Activated CD4-positive, alpha-beta T cell treated with anti-CD3 and anti-CD28 coated beads, Interleukin-2, Interleukin-6, amounts not matched to agents 100 ng/mL and 50 ng/mL, durations not matched to agents 16 hours and 8 hours (primary cell): Measurements from ENCODE around the gene DNAJC8.

ENCODE experiments used
- DNase-seq: peaks from one replicate; pipeline ENCODE4 v3.0.0-alpha.2; 2020

DNAJC8 gene

DNA sequence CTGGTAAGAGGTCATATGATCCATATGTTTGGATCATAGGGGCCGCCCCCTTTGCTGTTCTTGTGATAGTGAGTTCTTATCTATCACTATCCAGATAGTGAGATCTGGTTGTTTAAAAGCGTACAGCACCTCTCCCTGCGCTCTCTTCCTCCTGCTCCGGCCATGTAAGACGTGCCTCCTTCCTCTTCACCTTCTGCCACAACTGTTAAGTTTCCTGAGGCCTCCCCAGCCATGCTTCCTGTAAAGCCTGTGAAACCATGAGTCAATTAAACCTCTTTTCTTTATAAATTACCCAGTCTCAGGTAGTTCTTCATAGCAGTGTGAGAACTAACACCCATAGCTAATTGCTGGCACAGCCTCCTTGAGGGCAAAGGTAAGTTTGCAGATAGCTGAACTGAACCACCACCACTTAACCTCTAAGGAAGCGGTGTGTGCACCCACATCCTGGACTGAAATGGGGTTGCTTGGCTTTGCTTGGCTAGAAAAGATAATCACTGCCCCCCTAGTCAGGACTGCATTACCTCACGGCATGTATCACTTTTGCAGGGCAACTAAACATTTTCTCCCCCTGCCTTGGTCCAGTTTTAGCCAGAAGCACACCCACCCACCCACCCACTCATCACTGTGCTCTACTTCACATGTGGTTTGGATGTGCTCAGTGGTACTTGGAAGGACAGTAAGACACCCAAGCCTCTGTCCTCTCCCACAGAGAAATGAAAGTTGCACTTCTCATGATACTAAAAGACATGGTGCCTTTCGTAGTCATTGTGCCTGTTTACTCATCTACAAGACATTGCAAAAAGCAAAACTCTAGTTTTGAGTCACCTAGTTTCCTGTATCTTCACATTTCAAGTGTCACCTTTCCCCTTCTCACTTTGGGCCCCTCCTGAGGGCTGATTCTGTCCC is 33.2 kb downstream of the DNAJC8 start:
- DNase-seq = peak; percentile 93

DNA sequence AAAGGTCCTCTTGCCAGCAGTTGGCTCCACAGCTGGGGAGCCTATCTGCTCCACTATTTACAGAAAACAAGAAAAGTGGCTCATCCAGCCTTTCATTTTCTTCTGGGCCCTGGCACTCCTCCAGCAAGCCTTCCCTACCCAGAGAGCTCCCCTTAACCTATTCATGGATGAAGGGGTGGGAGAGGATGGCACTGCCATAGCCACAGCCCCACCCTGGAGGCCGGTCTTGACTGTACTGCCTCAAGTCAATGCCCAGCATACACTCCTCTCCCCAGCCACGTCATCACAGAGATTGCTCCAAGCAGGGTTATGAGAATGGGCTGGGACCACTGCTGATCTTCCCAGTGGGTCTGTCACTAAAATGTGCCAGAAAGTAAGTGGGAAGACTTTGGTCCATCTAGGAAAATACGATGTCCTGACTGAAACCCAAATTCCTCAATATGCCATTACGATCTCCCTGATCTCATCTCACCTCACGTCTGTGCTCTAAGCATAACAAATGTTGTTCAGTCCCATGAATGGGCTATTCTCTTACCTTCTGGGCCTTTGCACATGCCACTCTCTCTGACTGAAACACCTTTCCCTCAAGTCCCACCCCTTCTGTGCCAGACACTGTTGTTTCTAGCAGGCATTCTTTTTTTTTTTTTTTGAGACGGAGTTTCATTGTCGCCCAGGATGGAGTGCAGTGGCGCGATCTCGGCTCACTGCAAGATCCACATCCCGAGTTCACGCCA is 35.0 kb downstream of the DNAJC8 start:
- DNase-seq = no peak

DNA sequence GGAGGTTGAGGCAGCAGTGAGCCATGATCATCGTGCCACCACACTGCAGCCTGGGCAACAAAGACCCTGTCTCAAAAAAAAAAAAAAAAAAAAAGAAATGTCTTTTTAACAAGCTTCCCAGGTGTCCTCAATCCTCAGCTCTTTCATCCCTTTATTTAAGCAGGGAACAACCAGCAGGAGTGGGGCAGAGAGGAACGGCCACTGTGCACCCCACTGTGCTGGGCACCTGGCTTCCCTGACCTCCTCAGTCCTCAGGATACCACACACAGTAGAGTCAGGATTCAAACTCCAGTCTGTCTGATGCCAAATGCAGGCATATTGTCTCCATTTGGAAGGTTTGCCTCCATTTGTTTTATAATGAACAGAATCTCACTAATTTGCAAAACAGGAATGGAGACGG is 36.5 kb downstream of the DNAJC8 start:
- DNase-seq = no peak

DNA sequence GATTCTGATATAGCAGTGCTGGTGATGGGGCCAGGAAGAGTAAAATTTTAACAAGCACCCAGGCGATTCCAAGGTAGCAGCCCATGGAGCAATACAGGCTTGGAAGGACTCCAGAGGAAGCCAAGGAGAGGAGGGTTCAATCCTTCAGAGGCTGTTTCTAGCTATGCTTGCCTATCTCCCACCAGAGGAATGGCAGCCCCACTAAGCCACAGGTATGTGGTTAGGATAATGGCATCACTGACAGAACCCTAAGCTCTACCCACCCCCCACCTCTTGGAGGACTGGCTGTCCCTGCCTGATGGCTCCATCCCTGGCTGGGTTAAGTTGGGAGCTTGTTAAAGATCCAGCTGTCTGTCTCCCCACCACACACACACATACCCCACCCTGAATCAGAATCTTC is 37.0 kb downstream of the DNAJC8 start:
- DNase-seq = no peak

DNA sequence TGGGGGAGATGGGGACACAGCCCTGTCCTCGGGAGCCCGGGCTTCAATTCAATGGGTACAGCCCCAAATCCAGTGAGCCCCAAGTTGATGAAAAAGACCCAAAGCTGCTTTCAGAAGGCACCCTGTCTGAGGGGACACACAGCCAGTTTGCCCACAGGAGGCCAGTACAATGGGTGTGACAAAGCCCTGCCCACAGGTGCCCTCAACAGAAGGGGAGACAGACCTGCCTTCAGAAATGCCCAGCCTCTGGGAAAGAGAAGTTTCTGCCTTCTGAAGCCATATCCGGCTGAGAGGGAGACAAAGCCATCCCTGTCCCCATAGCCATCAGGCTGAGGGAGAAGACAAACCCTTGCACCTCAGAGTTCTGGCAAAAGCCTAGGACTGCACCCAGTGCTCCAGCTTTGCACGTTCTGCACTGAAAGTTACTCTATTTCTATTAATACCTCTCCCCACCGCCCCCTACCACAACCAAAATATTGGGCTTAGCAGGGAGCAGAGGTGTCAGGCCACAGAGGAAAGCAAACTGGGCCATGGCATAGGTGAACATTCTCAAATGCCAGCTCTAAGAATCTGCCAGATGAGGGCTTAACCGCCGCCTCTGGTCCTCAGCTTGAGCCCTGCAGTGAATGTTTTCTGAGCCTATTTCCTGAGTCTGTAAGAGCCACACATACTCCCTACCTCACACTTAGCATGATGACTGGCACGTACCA is 38.3 kb downstream of the DNAJC8 start:
- no peak for DNase-seq

DNA sequence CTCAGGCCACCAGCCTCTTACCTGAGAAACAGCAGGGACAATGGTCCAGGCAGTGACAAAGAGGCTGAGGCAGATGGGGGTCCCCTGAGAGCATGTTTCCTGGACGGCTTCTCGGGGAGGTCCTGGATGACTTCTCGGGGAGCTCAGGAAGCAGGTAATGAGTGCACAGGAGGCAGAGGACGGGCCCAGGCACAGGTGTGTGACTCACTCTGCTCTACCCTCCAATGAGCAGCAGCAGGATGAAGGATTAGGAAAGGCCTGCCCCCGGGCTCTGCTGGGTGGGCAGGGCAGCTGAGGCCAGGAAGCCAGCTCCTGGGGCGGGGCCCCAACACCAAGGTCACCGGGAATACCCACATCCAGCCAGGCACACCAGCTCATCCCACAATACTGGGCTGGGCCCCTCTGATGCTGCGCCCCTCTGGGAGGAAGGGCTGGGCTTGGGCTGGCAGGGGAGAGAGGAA is 39.1 kb downstream of the DNAJC8 start:
- no peak for DNase-seq

DNA sequence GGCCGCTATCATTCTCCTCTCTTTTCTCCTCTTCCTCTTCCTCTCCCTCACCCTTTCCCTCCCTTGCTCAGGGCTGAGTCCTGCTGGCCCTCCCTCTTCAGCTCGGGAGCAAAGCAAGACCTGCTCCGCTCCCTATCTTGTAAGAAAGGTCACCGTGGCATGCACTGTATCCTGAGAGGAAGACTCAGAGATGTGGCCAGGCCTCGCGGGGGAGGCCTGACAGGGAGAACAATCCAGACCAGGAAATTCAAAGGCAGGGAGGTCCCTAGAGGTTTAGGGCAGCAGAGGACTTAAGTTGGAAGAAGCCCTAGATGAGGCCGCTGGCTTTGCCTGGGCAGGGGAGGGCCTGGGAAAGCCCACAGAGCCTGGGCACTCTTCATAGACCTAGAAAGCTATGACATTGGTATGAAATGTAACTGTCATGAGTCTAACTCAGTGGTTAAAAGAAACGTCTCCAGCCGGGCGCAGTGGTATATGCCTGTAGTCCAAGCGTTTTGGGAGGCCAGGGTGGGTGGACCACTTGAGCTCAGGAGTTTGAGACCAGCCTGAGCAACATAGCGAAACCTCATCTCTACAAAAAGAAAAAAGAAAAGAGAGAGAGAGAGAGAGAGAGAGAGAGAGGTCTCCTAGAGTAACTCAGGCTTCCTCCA is 41.7 kb downstream of the DNAJC8 start:
- DNase-seq = no peak

DNA sequence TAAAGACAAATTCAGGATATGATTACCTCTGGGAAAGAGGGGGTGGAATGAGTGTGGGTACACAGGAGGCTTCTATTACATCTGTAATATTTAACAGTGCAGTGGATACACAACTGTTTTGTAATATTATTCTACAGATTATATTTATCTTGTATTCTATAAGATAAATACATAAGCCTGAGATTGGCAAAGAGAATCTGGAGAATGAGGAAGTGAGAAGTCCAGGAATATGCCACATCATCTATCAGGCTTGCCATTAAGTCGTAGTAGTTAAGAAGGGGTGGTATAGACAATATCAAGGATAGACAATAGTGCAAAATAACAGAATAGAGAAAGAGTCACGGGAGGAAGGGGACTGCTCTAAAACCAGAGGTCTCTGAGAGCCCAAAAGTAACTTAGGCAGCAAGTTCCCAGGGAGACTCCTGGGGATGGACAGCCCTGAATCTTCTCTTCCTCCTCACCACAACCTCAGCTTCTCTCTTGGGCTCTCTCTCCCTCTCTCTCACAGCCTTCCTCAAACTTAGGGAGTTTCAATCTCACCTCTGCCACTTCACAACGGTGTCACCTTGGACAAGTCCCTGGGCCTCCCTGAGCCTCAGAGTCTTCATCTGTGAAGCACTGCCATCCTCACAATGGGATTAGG is 42.4 kb downstream of the DNAJC8 start:
- DNase-seq = no peak

DNA sequence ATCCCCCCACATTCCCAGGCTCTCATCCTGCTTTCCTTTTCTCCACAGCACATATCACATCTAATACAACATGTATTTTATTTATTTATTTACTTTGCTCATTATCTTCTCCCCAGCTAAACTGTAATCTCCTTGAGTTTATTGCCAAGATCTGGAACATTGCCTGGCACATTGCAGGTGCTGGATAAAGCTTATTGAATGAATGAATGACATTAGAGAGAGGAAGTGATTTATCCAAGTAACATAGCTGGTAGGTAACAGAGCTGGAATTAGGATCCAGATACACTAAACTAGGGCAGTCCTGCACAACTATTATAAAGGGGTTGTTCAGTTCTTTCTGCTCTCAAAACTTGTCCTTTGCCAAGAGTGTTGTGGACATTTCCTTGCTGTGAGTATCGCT is 47.8 kb downstream of the DNAJC8 start:
- DNase-seq = no peak

DNA sequence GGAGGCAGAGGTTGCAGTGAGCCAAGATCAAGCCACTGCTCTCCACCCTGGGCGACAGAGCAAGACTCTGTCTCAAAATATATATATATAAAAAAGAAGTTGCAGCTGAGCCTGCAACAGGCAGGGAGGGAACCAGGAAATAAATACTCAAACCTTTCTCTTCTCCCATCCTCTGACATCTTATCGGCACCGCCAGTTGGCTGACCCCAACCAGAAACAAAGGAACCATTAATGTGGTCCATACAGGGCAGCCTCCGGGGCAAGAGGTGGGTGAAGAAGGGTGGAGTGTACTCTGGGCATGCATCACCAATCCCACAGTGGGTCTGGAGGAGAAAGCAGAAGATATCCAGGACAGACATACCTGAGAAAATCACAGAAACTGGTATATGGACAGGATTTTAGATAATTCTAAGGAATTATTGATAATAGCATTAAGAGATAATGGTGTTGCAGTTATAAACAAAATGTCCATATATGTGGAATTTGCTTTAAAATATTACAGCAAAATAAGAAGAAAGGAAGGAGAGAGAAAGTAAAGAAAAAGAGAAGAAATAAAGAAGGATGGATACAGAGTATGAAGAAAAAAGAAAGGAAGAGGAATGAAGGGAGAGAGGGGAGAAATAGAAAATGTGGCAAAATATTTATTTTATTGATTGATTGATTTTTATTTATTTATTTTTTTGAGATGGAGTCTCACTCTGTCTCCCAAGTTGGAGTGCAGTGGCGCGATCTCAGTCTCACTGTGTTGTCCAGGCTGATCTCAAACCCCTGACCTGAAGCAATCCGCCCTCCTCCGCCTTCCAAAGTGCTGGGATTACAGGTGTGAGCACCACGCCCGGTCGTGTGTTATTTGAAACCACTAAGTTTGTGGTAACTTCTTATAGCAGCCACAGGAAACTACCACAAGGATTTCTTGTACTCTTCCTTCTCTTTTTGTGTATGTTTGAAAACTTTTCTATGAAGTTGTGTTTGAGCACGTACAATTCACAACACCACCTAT is 52.2 kb downstream of the DNAJC8 start:
- DNase-seq = no peak

DNA sequence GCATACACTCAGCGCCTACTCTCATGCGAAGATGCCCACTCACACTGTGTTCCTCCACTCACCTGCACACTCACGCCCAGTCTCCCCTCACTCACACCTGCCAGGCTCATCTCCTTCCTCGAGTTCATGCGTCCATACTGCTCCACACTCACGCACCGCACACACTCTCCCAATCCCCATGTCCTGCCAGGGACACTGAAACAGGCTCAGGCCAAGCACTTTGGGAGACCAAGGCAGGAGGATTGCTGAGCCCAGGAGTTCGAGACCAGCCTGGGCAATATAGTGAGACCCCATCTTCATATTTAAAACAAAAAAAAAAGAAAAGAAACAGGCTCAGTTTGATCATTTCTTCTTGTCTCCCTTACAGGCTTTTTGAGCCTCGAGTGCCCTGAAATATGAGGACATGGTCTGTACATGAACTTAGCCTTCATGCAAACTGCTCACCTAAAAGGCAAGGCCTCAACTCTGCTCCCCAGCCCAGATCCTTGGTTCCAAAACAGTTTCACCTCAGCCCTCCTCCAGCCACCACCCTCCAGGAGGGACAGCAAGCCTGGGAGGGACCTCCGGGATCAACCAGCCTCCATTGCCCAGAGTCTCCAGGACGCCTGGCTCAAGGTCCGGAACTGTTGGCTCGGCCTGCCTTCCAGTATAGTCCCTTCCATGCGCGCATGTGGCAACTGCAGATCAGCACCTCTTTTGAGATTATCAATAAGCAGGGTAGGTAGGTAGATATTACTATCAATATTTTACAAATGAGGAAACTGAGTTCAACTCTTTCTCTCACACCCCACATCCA is 53.9 kb downstream of the DNAJC8 start:
- DNase-seq = no peak

DNA sequence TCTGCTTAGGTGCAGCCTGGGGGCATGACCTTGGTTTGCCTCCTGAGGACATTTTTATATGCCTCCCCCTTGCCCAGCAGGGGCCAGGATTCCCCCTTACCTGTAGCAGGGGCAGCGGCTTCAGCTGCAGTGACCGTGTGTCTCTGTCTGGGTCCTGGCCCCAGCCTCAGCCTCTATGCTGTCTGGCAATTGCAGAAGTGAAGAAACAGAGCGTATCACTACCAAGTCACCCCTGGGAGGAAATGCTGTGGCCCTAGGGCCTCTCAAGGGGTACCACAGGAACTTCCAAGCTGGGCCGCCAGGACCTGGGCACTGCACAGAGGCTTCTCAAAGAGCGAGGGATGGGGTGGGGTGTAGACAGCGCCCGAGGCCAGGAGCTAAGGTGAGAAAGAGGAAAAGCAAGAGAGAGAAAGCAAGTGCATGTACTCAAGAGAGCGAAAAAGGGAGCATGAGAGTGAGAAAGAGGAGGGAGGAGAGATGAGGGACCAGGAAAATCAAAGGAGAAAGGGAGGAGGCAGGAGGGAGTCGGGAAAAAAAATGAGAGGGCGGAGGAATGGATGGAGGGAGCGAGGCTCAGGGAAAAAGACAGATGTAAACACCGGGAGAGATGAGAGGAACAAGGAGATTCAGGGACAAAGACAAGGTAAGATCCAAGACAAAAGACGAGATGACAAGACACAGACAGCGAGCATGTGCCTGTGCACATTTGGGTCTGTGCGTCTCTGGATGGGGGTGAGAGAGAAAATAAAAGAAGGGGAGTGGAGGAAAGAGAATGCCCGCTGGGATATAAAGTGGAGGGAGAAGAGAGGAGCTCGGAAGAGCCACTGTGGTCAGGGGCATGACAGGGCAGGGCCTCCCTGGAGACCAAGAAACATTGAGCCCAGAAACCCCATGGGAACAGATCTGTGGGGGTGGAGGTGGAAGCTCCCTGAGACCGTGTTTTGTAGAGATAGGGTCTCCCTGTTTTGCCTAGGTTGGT is 56.0 kb downstream of the DNAJC8 start, which contains the start of gene PTAFR:
Gene PTAFR (minus strand): TSS at position 199 of the 979 bp plus-strand sequence. CDS start 25,669 bp downstream, outside the sequence.
- DNase-seq = no peak

DNA sequence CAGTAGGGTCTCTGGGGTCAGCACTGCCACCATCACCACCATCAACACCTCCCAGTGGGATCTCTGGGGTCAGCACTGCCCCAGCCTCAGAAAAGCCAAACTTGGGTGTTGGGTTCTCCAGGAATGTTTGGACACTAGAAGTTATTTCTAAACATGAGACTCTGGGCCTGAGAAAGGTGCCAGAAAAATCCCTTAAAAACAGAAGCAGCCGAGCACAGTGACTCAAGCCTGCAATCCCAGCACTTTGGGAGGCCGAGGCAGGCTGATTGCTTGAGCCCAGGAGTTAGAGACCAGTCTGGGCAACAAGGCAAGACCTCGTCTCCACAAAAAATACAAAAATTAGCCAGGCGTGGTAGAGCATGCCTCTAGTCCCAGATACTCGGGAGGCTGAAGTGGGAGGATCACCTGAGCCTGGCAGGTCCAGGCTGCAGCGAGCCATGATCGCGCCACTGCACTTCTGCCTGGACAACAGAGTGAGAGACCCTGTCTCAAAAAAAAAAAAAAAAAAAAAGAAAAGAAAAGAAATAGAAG is 56.8 kb downstream of the DNAJC8 start:
- DNase-seq = no peak

DNA sequence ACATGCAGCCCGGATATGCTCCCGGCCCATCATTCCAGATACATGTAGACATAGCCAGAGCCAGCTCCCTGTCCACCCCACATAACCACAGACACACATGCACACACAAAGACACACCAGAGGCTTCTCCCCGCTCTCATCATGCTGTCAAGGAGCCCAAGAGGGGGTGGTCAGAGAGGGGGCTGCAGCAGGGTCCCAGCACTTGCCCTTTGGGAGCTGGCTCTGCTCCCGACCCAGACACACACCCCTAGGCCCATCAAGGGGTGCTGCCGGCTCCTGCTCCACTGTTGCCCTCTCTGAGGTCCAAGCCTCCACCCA is 58.9 kb downstream of the DNAJC8 start:
- no peak for DNase-seq

DNA sequence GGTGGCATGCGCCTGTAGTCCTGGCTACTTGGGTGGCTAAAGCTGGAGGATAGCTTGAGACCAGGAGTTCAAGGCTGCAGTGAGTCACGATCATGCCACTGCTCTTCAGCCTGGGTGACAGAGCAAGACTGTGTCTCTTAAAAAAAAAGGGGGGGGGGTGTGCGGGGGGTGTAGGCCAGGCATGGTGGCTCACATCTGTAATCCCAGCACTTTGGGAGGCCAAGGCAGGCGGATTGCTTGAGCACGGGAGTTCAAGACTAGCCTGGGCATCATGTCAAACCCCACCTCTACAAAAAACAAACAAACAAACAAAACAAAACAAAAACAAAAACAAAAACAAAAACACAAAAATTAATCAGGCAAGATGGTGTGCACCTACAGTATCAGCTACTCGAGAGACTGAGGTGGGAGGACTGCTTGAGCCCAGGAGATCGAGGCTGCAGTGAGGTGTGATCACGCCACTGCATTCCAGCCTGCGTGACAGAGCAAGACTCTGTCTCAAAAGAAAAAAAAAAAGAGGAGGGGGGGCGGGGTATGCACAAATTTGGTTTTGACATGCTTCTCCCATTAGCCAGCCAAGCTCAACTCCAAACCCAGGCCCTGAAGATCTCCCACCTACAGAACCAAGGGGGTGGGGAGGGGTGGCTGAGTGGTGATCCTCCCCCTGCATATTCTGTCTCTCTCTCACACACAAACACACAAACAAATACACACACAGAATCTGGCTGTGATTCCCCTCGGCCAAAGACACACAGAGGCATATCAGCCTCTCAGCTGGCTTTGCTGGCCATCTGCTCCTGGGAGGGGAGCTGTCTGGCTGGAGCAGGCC is 59.5 kb downstream of the DNAJC8 start:
- DNase-seq = no peak

DNA sequence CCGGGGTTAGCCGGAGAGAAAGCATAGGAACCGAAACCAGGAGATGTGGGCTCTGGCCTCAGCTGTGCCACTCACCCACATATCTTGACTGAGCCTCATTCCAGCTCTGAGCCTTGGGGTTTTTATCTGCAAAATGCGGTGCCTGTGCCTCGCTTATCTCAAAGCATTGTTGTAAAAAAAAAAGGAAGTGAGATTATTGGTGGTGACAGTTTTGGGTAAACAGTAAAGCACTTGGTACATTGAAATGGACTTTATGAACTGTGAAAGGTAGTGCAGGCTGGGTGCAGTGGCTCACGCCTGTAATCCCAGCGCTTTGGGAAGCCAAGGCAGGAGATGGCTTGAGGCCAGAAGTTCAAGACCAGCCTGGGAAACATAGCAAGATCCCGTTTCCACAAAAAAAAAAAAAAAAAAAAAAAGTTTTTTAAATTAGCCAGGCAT is 60.1 kb downstream of the DNAJC8 start:
- DNase-seq = peak; percentile 74

DNA sequence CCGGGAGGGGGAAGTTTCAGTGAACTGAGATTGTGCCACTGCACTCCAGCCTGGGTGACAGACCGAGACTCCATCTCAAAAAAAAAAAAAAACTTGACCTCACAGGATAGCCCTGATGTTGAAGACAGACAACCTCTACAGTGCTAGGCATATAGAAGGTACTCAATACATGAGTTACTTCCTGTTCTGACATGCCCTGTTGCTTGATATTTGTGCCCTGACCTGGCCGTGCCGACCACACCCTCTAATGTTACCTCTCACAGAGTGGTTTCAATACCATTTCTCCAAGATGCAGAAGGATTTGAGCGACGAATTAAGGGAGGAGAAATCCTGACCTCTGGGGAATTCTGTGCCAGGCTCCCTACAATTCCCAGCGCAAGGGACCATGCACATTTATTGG is 61.6 kb downstream of the DNAJC8 start:
- DNase-seq = no peak
